Measurements from ENCODE around the gene SYNE2.
"Not testable (repeated sequence)": the region's sequence is repeated elsewhere in the genome, so short reads cannot be mapped to it uniquely, and the experiment has no call there.

SYNE2 gene

GRCh38 chr14:63852817-63853731, at the start of gene SYNE2:
Gene SYNE2 (plus strand): TSS chr14:63853004. CDS start chr14:63909149, 56,145 bp downstream.
- peak; percentile 84 for DNase-seq

DNA sequence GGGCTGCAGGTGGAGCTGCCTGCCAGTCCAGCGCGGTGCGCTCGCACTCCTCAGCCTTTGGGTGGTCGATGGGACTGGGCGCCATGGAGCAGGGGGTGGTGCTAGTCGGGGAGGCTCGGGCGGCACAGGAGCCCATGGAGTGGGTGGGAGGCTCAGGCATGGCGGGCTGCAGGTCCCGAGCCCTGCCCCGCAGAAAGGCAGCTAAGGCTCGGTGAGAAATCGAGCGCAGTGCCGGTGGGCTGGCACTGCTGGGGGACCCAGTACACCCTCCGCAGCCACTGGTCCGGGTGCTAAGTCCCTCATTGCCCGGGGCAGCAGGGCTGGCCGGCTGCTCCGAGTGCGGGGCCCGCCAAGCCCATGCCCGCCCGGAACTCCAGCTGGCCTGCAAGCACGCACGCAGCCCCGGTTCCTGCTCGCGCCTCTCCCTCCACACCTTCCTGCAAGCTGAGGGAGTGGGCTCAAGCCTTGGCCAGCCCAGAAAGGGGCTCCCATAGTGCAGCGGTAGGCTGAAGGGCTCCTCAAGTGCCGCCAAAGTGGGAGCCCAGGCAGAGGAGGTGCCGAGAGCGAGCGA, 49.5 kb upstream of the SYNE2 start:
- not testable (repeated sequence) for DNase-seq

DNA sequence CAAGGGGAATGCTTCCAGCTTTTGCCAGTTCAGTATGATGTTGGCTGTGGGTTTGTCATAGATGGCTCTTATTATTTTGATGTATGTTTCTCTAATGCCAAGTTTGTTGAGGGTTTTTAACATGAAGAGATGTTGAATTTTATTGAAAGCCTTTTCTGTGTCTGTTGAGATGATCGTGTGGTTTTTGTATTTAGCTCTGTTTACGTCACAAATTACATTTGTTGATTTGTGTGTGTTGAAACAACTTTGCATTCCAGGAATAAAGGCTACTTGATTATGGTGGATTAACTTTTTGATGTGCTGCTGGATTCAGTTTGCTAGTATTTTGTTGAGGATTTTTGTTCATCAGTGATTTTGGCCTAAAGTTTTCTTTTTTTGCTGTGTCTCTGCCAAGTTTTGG, 46.7 kb upstream of the SYNE2 start:
- not testable (repeated sequence) for DNase-seq

DNA sequence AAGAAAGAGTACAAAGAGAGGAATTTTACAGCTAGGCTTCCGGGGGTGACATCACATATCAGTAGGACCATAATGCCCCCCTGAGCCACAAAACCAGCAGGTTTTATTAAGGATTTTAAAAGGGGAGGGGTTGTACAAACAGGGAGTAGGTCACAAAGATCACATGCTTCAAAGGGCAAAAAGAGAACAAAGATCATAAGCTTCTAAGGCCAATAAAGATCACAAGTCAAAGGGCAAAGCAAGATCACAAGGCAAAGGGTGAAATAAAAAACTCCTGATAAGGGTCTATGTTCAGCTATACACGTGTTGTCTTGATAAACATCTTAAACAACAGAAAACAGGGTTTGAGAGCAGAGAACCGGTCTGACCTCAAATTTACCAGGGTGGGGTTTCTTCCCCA, 41.1 kb upstream of the SYNE2 start:
- not testable (repeated sequence) for DNase-seq

- DNase-seq = no peak
These were observed 19.1 kb upstream of the SYNE2 start for GRCh38 chr14:63833728-63834127.

DNA sequence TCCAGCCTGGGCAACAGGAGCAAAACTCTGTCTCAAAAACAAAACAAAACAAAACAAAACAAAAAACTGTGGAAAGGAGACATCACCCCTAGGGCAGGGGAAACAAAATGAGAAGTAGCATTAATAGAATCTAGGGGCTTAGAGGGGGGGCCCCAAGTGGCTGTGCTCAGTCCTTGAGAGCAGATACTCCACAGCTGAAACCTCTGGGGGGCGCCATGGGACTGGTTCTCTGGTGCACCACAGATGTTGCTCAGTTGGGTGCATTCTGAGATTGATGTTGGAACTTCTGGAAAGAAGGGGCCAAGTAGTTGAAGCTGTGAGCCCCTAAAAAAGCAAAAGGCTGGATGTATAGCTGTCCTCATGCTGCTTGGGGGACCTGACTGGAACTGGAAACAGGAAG, 11.8 kb upstream of the SYNE2 start:
- no peak for DNase-seq

GRCh38 chr14:63843796-63844195, 9.0 kb upstream of the SYNE2 start:
- DNase-seq = no peak

DNA sequence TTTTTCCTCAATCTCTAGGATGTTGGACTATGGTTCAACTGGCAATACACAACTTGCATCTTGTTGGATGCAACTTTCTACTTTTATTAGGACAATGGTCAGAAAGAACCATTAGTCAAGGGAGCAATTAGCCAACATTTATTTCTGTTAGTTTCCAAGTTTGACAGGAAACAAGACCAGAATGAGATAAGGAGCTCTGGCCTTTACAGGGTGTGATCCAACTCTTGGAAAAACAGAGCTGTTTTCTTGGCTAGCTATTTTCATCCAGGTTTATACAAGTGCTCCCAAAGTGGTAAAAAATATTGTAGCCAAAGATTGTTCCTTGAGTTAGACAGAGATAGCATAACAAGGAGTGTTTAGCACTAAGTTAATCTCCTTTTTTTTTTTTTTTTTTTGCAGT, 3.9 kb upstream of the SYNE2 start:
- DNase-seq = no peak

DNA sequence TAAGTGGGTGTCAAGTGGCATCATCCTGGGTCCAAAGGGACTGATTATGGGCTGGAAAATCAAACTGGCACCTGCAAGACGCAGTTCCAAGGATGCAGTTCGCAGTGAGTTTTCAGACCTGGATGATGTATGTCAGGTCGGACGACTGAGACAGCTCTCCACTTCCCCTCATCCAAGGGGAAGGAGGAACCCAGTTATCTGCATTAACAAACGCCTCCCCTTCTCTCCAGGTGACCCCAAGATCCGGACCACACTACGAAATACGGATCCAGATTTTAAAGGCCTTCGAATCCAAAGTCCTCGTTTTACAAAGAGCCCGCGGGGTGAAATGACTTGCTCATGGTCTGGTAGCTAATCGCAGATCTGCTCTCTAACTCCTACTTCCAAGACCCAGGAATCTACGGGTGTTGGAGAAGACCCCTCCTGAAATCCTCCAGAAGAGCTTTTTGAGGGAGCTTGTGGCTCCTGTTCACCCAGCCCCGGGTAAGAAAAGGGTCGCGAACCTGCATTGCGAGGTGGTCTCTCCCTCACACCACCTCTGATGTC, 460 bp upstream of the SYNE2 start:
- peak; percentile 76 for DNase-seq

- DNase-seq = peak; percentile 69
These were observed 1.1 kb downstream of the SYNE2 start for GRCh38 chr14:63853831-63854293.

DNA sequence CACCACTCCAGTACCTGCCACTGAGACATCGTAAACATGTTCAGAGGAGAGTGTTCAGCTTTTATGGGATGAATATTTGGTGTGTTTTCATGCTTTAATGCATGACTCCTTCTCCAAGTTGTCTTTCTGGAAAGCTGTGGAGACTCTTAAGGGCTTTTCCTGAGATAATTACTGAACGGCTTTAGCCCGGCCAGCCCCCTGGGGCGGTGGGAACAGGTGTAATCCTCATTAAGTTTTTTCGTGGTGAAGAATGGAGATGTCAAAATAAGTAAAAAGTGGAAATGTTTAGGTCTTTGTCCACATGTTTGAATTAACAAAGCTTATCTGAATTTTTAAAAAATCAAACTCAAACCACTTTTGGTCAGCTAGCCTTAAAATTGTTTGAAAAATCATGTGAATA, 1.5 kb downstream of the SYNE2 start:
- DNase-seq = peak; percentile 67

DNA sequence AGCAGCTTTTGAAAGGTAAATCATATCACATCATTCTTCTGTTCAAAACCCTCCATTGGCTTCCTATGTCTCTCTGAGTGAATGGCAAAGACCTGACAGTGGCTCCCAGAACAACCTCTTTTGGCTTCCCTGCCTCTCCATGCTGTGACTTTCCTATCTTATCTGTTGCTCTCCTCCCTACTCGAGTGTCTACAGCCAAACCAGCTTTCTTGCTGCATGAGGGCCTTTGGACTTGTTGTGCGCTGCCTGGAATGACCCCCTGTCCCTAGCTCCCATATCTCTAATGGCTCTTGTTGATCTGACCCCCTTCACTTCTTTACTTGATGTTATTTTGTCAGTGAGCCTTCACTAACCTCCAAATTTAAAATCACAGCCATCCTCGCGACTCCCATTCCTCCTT, 2.5 kb downstream of the SYNE2 start:
- DNase-seq = no peak

DNA sequence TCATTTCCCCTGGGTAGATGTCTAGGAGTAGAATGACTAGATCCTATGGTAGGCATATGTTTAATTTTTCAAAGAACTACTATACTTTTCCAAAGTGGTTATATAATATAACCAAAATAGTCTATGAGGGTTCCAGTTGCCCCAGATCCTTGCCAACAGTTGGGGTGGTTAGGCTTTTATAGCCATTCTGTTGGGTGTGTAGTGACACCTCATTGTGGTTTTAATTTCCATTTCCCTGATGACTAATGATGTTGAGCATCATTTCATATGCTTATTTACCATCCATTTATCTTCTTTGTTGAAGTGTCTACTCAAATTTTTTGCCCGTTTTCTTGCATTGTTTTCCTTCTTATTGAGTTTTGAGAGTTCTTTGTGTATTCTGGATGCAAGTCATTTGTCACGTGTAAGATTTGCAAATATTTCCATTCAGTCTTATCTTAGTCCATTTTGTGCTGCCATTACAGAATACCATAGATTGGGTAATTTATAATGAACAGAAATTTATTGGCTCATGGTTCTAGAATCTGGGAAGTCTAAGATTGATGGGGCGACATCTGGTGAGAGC, 4.7 kb downstream of the SYNE2 start:
- no peak for DNase-seq

- no peak for DNase-seq
These were observed 7.3 kb downstream of the SYNE2 start for GRCh38 chr14:63860146-63860545.

DNA sequence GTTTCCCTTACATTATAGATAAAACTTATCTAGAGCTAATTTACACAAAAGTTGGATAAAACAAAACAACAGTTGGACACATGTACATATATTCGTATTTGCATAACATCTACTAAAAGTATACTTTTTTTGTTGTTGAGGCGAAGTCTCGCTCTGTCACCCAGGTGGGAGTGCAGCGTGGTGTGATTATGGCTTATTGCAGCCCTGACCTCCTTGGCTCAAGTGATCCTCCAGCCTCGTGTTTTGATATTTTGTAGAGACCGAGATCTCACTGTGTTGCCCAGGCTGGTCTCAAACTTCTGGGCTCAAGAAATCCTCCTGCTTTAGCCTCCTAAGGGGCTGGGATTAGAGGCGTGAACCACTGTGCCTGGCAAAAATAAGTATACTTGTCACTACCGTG, 9.4 kb downstream of the SYNE2 start:
- DNase-seq = no peak

DNA sequence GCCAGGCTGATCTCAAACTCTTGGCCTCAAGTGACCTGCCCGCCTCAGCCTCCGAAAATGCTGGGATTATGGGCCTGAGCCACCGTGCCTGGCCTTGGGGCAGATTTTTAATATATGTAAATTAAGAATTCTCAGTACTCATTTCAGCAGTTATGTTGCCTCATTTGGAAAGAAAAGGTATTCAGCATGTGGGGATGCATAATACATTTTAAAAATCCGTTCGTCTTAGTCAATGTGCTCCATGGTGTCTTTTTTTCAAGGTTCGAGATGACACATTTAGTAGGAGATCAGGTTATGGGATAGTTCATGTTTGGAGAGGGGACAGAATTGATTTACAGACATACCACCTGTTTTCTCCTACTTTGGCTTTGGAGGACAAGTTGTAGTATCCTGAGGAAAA, 10.2 kb downstream of the SYNE2 start:
- no peak for DNase-seq

DNA sequence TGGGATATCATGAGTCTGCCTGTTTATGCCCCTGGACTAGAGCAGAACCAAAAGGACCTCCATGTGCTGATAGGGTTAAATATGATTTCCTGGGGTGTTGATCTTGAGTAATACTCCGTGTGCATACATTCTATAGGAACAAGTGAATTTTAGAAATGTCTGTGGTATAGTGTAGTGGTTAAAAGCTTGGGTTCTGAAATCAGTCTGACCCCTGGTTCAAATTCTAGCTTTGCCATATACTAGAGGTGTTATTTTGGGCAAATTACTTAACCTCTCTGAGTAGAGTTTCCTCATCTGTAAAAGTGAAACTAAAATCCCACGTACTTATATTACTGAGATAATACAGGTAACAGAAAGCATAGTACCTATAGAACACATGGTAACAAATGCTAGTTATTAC, 12.0 kb downstream of the SYNE2 start:
- DNase-seq = not testable (repeated sequence)

GRCh38 chr14:63867933-63868921, 15.4 kb downstream of the SYNE2 start:
- DNase-seq = no peak

DNA sequence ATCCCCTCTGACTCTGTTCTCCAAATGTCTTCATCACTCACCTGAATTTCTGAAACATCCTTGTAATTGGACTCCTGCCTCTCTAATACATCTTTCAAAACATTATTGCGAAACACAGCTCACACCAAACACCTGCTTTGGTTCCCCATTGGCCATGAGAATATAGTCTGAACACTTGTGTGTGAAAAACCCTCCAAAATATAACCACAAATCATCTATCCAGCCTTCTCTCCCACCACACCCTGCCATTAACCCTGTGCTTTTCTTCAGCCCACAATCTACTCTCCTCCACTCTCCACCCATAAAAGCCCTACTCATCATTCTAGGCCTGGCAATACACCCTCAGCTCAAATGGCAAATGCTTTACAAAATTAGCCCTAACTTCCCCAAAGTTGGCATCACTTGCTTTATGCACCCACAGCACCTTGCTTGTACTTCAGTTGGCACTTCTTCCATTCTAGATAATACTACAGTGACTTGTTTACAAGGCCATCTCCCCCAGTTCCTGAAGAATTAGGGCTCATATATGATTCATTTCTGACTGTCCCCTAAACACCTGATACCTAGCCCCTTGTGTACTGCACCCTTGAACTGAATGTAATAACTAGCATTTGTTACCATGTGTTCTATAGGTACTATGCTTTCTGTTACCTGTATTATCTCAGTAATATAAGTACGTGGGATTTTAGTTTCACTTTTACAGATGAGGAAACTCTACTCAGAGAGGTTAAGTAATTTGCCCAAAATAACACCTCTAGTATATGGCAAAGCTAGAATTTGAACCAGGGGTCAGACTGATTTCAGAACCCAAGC, 17.3 kb downstream of the SYNE2 start:
- DNase-seq = not testable (repeated sequence)

- DNase-seq = not testable (repeated sequence)
These were observed 17.9 kb downstream of the SYNE2 start for GRCh38 chr14:63870753-63871037.

- no peak for DNase-seq
These were observed 21.4 kb downstream of the SYNE2 start for GRCh38 chr14:63874223-63874622.

DNA sequence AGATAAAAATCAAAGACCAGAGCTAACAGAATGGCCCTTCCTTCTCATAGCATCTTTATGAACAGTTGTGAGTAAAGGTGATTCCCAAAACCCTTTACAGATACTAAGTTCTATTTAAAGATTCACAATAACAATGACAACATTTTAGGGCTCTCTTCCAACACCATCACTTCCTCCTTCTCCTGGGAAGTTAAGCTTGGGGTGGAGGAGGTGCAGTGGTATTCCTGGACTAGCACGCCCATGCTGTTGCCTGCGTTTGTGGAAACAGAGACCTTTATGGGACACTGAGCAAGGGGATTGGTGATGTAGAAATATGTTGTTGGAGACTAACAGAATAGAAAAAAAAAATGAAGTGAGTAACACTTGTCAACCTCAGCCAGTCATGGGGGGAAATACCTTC, 22.5 kb downstream of the SYNE2 start:
- DNase-seq = no peak
